ENCODE measurements around the gene WASF3. TPM values are rescaled to one million over a fixed set of nuclear protein-coding genes. Genes with fewer than 3 reads are reported as not detected.

The WASF3 gene
- total RNA-seq, 4 donors from 2014 or later, result 5.7 to 11.4 (median 7.2) TPM

GRCh38 chr13:26585136-26585535, 27.7 kb downstream of the WASF3 start:
- peaks cover 5% of the 10 kb centered on the region for H3K4me1 ChIP-seq
- H3K4me3 ChIP-seq, result no peak overlapping the region
- H3K27me3 ChIP-seq, result no peaks in the 10 kb centered on the region
- 68% methylated on average over 1 of the region's 1 CpG for WGBS
- no peaks in the 10 kb centered on the region for H3K36me3 ChIP-seq
- TF ChIP-seq POLR2A (IDR thresholded peaks at IDR 0.05) (no peak), POLR2AphosphoS5 (IDR thresholded peaks at IDR 0.05) (no peak), CTCF (IDR thresholded peaks at IDR 0.05) (no peak), EP300 (IDR thresholded peaks at IDR 0.05) (no peak)
- no peaks in the 10 kb centered on the region for H3K9me3 ChIP-seq
- no peak overlapping the region for H3K27ac ChIP-seq
- DNase-seq (ENCODE audit: low spot score in 2 of 2), result no peak

- H3K4me3 ChIP-seq, result no peak overlapping the region
- no peaks in the 10 kb centered on the region for H3K27me3 ChIP-seq
- H3K9me3 ChIP-seq, result no peaks in the 10 kb centered on the region
- TF ChIP-seq EP300 (IDR thresholded peaks at IDR 0.05) (no peak), POLR2A (IDR thresholded peaks at IDR 0.05) (no peak), POLR2AphosphoS5 (IDR thresholded peaks at IDR 0.05) (no peak), CTCF (IDR thresholded peaks at IDR 0.05) (no peak)
- H3K4me1 ChIP-seq, result peaks cover 5% of the 10 kb centered on the region
- H3K36me3 ChIP-seq, result no peaks in the 10 kb centered on the region
- DNase-seq (ENCODE audit: low spot score in 2 of 2), result no peak
- no peak overlapping the region for H3K27ac ChIP-seq
Observed at GRCh38 chr13:26587251-26587650, 29.8 kb downstream of the WASF3 start.

GRCh38 chr13:26589226-26589625, 31.7 kb downstream of the WASF3 start:
- H3K36me3 ChIP-seq, result no peaks in the 10 kb centered on the region
- TF ChIP-seq POLR2A (IDR thresholded peaks at IDR 0.05) (no peak), POLR2AphosphoS5 (IDR thresholded peaks at IDR 0.05) (no peak), EP300 (IDR thresholded peaks at IDR 0.05) (no peak), CTCF (IDR thresholded peaks at IDR 0.05) (no peak)
- DNase-seq (ENCODE audit: low spot score in 2 of 2), result no peak
- H3K27ac ChIP-seq, result no peak overlapping the region
- H3K9me3 ChIP-seq, result no peaks in the 10 kb centered on the region
- 100% methylated on average over 1 of the region's 1 CpG for WGBS
- peaks cover 3% of the 10 kb centered on the region for H3K4me1 ChIP-seq
- no peaks in the 10 kb centered on the region for H3K27me3 ChIP-seq
- H3K4me3 ChIP-seq, result no peak overlapping the region

- Histone ChIP-seq H3K27me3 (no peaks in the 10 kb centered on the region), H3K9me3 (no peaks in the 10 kb centered on the region), H3K36me3 (no peaks in the 10 kb centered on the region), H3K4me3 (no peak overlapping the region), H3K4me1 (no peaks in the 10 kb centered on the region), H3K27ac (no peak overlapping the region)
- TF ChIP-seq POLR2AphosphoS5 (IDR thresholded peaks at IDR 0.05), result no peak
- no peak for TF ChIP-seq POLR2A (IDR thresholded peaks at IDR 0.05)
- TF ChIP-seq CTCF (IDR thresholded peaks at IDR 0.05), result no peak
- no peak for TF ChIP-seq EP300 (IDR thresholded peaks at IDR 0.05)
- DNase-seq (ENCODE audit: low spot score in 2 of 2), result no peak
- 62% methylated on average over 1 of the region's 1 CpG for WGBS
Observed at GRCh38 chr13:26589754-26590153, 32.3 kb downstream of the WASF3 start.

- Histone ChIP-seq H3K27me3 (no peaks in the 10 kb centered on the region), H3K4me1 (no peaks in the 10 kb centered on the region), H3K4me3 (no peak overlapping the region), H3K27ac (no peak overlapping the region), H3K9me3 (no peaks in the 10 kb centered on the region), H3K36me3 (no peaks in the 10 kb centered on the region)
- DNase-seq (ENCODE audit: low spot score in 2 of 2), result no peak
- TF ChIP-seq CTCF (IDR thresholded peaks at IDR 0.05), result no peak
- TF ChIP-seq POLR2AphosphoS5 (IDR thresholded peaks at IDR 0.05), result no peak
- 92% methylated on average over 2 of the region's 2 CpGs for WGBS
Observed at GRCh38 chr13:26590379-26590778, 32.9 kb downstream of the WASF3 start.
